ENCODE data around the gene KCNQ4.

GRCh38 chr1:40802078-40802741 lies 18.6 kb downstream of the KCNQ4 start:
- TF ChIP-seq CTCF (IDR thresholded peaks at IDR 0.05 in 2 of 3, conservative IDR thresholded peaks at IDR 0.05 in 1 of 3; ENCODE audit: control insufficient read depth in 2 of 3, extremely low read depth in 1 of 3, insufficient read depth in 1 of 3, low read depth in 3 of 3, low read length in 3 of 3) = no peak
- TF ChIP-seq POLR2A (IDR thresholded peaks at IDR 0.05; ENCODE audit: low read depth, low read length) = no peak
- TF ChIP-seq CREM (IDR thresholded peaks at IDR 0.05; ENCODE audit: low read depth) = no peak
- TF ChIP-seq CBX5 (IDR thresholded peaks at IDR 0.05; ENCODE audit: low read depth) = no peak
- no peak for TF ChIP-seq POLR2AphosphoS5 (IDR thresholded peaks at IDR 0.05; ENCODE audit: low read length)
- TF ChIP-seq MTA3 (IDR thresholded peaks at IDR 0.05; ENCODE audit: borderline replicate concordance, low read length) = no peak
- TF ChIP-seq REST (IDR thresholded peaks at IDR 0.05; ENCODE audit: low read depth, low read length) = no peak
- TF ChIP-seq ATF2 (IDR thresholded peaks at IDR 0.05; ENCODE audit: low read length) = no peak
- TF ChIP-seq HDGF (IDR thresholded peaks at IDR 0.05) = no peak
- TF ChIP-seq USF2 (IDR thresholded peaks at IDR 0.05; ENCODE audit: borderline replicate concordance, low read depth, low read length) = no peak
- TF ChIP-seq ATF7 (IDR thresholded peaks at IDR 0.05; ENCODE audit: low read depth) = no peak
- no peak for TF ChIP-seq EP300 (IDR thresholded peaks at IDR 0.05; ENCODE audit: borderline replicate concordance in 1 of 2, control insufficient read depth in 1 of 2, low read depth in 2 of 2, low read length in 2 of 2)

All from GM12878 (cell line).